Natural killer cell treated with Interleukin-12 subunit alpha and Interleukin-12 subunit beta and Interleukin-15 and Interleukin-18, amount 100 ng/mL, for 72 hours (primary cell): Measurements from ENCODE around the gene IRS1. TPM values are rescaled to one million over a fixed set of nuclear protein-coding genes. Genes with fewer than 3 reads are reported as not detected.

Experiments used
- ATAC-seq, 2 donors: fragments of 150-1000 bp; cut with Tn5 transposase in 1 of 2; sonication (Bioruptor Pico), chemical (Tn5 transposase) in 1 of 2; 2 replicates each; pipeline ENCODE4 v1.10.0; 2021
- DNase-seq: peaks from one replicate; pipeline ENCODE4 v3.0.0; 2022; ENCODE audit warnings: low spot score
- H3K27ac Mint-ChIP-seq, 2 donors: 1 replicate in 1 of 2; 2 replicates in 1 of 2; pipeline ENCODE4 v1.8.0; 2022; ENCODE audit warnings: mixed read lengths in 2 of 2, mild to moderate bottlenecking in 1 of 2, moderate library complexity in 1 of 2
- H3K27me3 Mint-ChIP-seq, 2 donors: 1 replicate in 1 of 2; 2 replicates in 1 of 2; pipeline ENCODE4 v1.8.0; 2022; ENCODE audit warnings: mixed read lengths in 2 of 2
- H3K36me3 Mint-ChIP-seq: one replicate; pipeline ENCODE4 v1.8.0; 2022; ENCODE audit warnings: mixed read lengths
- H3K4me1 Mint-ChIP-seq, 2 donors: 1 replicate in 1 of 2; 2 replicates in 1 of 2; pipeline ENCODE4 v1.8.0; 2022; ENCODE audit warnings: low read depth in 2 of 2, mixed read lengths in 2 of 2, mild to moderate bottlenecking in 1 of 2
- H3K4me3 Mint-ChIP-seq: one replicate; pipeline ENCODE4 v1.8.0; 2022; ENCODE audit warnings: mixed read lengths
- H3K9me3 Mint-ChIP-seq: 2 replicates; pipeline ENCODE4 v1.8.0; 2022; ENCODE audit warnings: mixed read lengths
- total RNA-seq, 2 donors: library from RNA; stranded (reverse); gene quantifications; one replicate each; pipeline ENCODE4 v1.2.3, GENCODE V29; 2022

The IRS1 gene
- total RNA-seq, 2 donors from 2014 or later: 0.21 to 0.39 TPM

GRCh38 chr2:226772389-226773179 is 27.0 kb downstream of the IRS1 start:
- ATAC-seq: peak in 1 of 2 donors; percentile 68
- peaks cover 10 to 14% of the 10 kb centered on the region in 2 donors for H3K4me1 Mint-ChIP-seq
- peak overlapping the region in 1 of 2 donors; percentile 19 for H3K27ac Mint-ChIP-seq
- DNase-seq: no peak
- peaks cover 13% of the 10 kb centered on the region for H3K36me3 Mint-ChIP-seq
- peaks cover 22 to 42% of the 10 kb centered on the region in 2 donors for H3K27me3 Mint-ChIP-seq
- H3K9me3 Mint-ChIP-seq: peaks cover 7% of the 10 kb centered on the region
- no peak overlapping the region for H3K4me3 Mint-ChIP-seq

- no peak overlapping the region for H3K27ac Mint-ChIP-seq
- peak overlapping the region; percentile 8 for H3K4me3 Mint-ChIP-seq
- H3K36me3 Mint-ChIP-seq: peaks cover 13% of the 10 kb centered on the region
- H3K27me3 Mint-ChIP-seq: peaks cover 16 to 34% of the 10 kb centered on the region in 2 donors
- ATAC-seq (no peak), DNase-seq (no peak)
- H3K4me1 Mint-ChIP-seq: peaks cover 10 to 14% of the 10 kb centered on the region in 2 donors
- H3K9me3 Mint-ChIP-seq: peaks cover 7% of the 10 kb centered on the region
Measured at GRCh38 chr2:226771067-226771466, 28.6 kb downstream of the IRS1 start.

- Mint-ChIP-seq H3K4me1 (peaks cover 2 to 3% of the 10 kb centered on the region in 2 donors), H3K4me3 (no peak overlapping the region), H3K36me3 (no peaks in the 10 kb centered on the region), H3K27ac (no peak overlapping the region), H3K9me3 (peaks cover 2% of the 10 kb centered on the region), H3K27me3 (peaks cover 12 to 19% of the 10 kb centered on the region in 2 donors)
- DNase-seq (no peak), ATAC-seq (no peak)
Measured at GRCh38 chr2:226767056-226767813, 32.4 kb downstream of the IRS1 start.

GRCh38 chr2:226766352-226767055 is 33.1 kb downstream of the IRS1 start:
- no peaks in the 10 kb centered on the region for H3K4me1 Mint-ChIP-seq
- no peak for ATAC-seq

GRCh38 chr2:226763320-226763719 is 36.3 kb downstream of the IRS1 start:
- no peaks in the 10 kb centered on the region for H3K36me3 Mint-ChIP-seq
- no peak overlapping the region for H3K4me3 Mint-ChIP-seq
- H3K27ac Mint-ChIP-seq: no peak overlapping the region
- ATAC-seq (no peak), DNase-seq (no peak)
- peaks cover 2% of the 10 kb centered on the region for H3K9me3 Mint-ChIP-seq
- H3K27me3 Mint-ChIP-seq: peaks cover 16 to 30% of the 10 kb centered on the region in 2 donors
- H3K4me1 Mint-ChIP-seq: no peaks in the 10 kb centered on the region

More at GRCh38 chr2:226766352-226767055, 33.1 kb downstream of the IRS1 start:
- no peaks in the 10 kb centered on the region for H3K36me3 Mint-ChIP-seq
- no peak overlapping the region for H3K27ac Mint-ChIP-seq
- H3K4me3 Mint-ChIP-seq: no peak overlapping the region
- H3K27me3 Mint-ChIP-seq: peaks cover 12 to 25% of the 10 kb centered on the region in 2 donors
- no peak for DNase-seq
- H3K9me3 Mint-ChIP-seq: peaks cover 2% of the 10 kb centered on the region

GRCh38 chr2:226761195-226761583 is 38.4 kb downstream of the IRS1 start:
- no peaks in the 10 kb centered on the region for H3K4me1 Mint-ChIP-seq
- peaks cover 2% of the 10 kb centered on the region for H3K9me3 Mint-ChIP-seq
- no peaks in the 10 kb centered on the region for H3K36me3 Mint-ChIP-seq
- peaks cover 12 to 30% of the 10 kb centered on the region in 2 donors for H3K27me3 Mint-ChIP-seq
- no peak overlapping the region for H3K4me3 Mint-ChIP-seq
- DNase-seq: no peak
- no peak for ATAC-seq
- no peak overlapping the region for H3K27ac Mint-ChIP-seq

GRCh38 chr2:226760412-226761194 is 39.0 kb downstream of the IRS1 start:
- no peak overlapping the region for H3K4me3 Mint-ChIP-seq

GRCh38 chr2:226759768-226760167 is 39.9 kb downstream of the IRS1 start:
- no peak for ATAC-seq
- H3K27me3 Mint-ChIP-seq: peaks cover 12 to 23% of the 10 kb centered on the region in 2 donors
- H3K4me3 Mint-ChIP-seq: no peak overlapping the region
- H3K27ac Mint-ChIP-seq: no peak overlapping the region
- H3K36me3 Mint-ChIP-seq: no peaks in the 10 kb centered on the region
- peaks cover 2% of the 10 kb centered on the region for H3K9me3 Mint-ChIP-seq
- no peak for DNase-seq
- H3K4me1 Mint-ChIP-seq: no peaks in the 10 kb centered on the region

More at GRCh38 chr2:226760412-226761194, 39.0 kb downstream of the IRS1 start:
- ATAC-seq (no peak), DNase-seq (no peak)
- Mint-ChIP-seq H3K27ac (no peak overlapping the region), H3K27me3 (peaks cover 12 to 30% of the 10 kb centered on the region in 2 donors), H3K4me1 (no peaks in the 10 kb centered on the region), H3K36me3 (no peaks in the 10 kb centered on the region), H3K9me3 (peaks cover 2% of the 10 kb centered on the region)

GRCh38 chr2:226758921-226759640 is 40.5 kb downstream of the IRS1 start:
- ATAC-seq: no peak

GRCh38 chr2:226756131-226756530 is 43.5 kb downstream of the IRS1 start:
- ATAC-seq (no peak), DNase-seq (no peak)
- Mint-ChIP-seq H3K9me3 (no peaks in the 10 kb centered on the region), H3K27me3 (peaks cover 4 to 12% of the 10 kb centered on the region in 2 donors), H3K4me1 (no peaks in the 10 kb centered on the region), H3K4me3 (no peak overlapping the region), H3K36me3 (no peaks in the 10 kb centered on the region), H3K27ac (no peak overlapping the region)

More at GRCh38 chr2:226758921-226759640, 40.5 kb downstream of the IRS1 start:
- peaks cover 11 to 23% of the 10 kb centered on the region in 2 donors for H3K27me3 Mint-ChIP-seq
- H3K9me3 Mint-ChIP-seq: peaks cover 2% of the 10 kb centered on the region
- H3K4me3 Mint-ChIP-seq: no peak overlapping the region
- H3K27ac Mint-ChIP-seq: no peak overlapping the region
- no peaks in the 10 kb centered on the region for H3K36me3 Mint-ChIP-seq
- no peak for DNase-seq
- no peaks in the 10 kb centered on the region for H3K4me1 Mint-ChIP-seq

GRCh38 chr2:226755631-226756030 is 44.0 kb downstream of the IRS1 start:
- Mint-ChIP-seq H3K36me3 (no peaks in the 10 kb centered on the region), H3K4me1 (no peaks in the 10 kb centered on the region), H3K9me3 (no peaks in the 10 kb centered on the region), H3K27me3 (peaks cover 4 to 12% of the 10 kb centered on the region in 2 donors), H3K4me3 (no peak overlapping the region), H3K27ac (no peak overlapping the region)
- ATAC-seq: no peak
- no peak for DNase-seq

GRCh38 chr2:226754821-226755604 is 44.6 kb downstream of the IRS1 start:
- H3K4me1 Mint-ChIP-seq: no peaks in the 10 kb centered on the region
- ATAC-seq (no peak), DNase-seq (no peak)
- H3K27me3 Mint-ChIP-seq: peaks cover 2 to 12% of the 10 kb centered on the region in 2 donors
- no peak overlapping the region for H3K4me3 Mint-ChIP-seq
- H3K27ac Mint-ChIP-seq: no peak overlapping the region
- no peaks in the 10 kb centered on the region for H3K36me3 Mint-ChIP-seq
- no peaks in the 10 kb centered on the region for H3K9me3 Mint-ChIP-seq
